ENCODE results near the gene RPL13A.

The RPL13A gene

DNA sequence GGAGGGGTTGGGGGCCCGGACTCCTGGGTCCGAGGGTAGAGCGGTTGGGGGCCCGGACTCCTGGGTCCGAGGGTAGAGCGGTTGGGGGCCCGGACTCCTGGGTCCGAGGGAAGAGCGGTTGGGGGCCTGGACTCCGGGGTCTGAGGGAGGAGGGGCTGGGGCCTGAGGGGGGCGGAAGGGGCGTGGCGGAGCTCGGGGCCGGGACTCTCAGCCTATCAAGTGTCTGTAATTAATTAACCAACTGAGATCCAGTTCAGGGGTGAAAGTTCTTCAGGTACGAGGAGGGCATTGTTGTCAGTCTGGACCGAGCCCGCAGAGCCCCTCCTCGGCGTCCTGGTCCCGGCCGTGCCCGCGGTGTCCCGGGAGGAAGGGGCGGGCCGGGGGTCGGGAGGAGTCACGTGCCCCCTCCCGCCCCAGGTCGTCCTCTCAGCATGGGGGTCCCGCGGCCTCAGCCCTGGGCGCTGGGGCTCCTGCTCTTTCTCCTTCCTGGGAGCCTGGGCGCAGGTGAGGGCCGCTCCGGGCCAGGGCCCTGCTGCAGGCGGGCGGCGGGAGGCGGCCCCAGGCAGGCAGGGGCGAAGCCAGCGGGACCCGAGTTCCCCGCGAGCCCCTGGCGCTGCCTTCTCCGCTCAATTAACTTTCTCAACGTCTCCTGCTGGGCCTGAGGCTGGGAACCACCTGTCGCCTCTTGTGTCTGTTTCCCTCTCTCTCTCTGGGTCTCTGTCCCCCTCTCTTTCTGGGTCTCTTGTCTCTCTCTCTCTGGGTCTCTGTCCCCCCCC lies 25.8 kb downstream of the RPL13A start:
- peak; percentile 36 to 40 for DNase-seq

DNA sequence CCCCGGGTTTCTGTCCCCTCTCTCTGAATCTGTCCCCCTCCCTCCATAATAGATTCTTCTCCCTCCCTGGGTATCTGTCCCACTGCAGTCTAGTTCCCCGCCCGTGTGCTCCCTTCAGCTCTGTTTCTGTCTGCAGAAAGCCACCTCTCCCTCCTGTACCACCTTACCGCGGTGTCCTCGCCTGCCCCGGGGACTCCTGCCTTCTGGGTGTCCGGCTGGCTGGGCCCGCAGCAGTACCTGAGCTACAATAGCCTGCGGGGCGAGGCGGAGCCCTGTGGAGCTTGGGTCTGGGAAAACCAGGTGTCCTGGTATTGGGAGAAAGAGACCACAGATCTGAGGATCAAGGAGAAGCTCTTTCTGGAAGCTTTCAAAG lies 26.3 kb downstream of the RPL13A start:
- DNase-seq = no peak

DNA sequence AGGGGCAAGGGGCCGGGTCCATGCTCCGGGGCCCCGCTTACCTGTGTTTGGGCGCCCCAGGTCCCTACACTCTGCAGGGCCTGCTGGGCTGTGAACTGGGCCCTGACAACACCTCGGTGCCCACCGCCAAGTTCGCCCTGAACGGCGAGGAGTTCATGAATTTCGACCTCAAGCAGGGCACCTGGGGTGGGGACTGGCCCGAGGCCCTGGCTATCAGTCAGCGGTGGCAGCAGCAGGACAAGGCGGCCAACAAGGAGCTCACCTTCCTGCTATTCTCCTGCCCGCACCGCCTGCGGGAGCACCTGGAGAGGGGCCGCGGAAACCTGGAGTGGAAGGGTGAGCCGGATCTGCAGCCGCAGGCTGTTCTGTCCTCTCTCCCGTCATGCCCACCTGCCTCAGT lies 26.7 kb downstream of the RPL13A start:
- DNase-seq = no peak

DNA sequence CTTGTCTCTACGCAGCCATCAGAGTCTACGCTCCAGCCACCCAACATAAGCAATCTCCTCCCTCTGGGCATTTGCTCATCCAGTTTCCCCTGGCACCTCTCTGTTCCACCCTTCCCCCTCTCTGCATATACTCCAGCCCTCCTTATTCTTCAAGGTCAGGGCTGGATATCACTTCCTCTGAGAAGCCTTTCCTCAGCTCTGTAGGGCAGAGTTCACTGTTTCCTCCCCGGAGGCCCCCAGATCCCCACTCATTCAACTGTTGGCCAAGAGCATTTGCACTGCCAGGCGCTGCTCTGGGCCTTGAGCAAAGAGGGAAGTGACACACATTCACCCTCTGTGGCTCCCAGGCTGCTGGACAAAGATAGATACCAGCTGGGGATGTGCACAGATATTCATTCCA lies 28.4 kb downstream of the RPL13A start:
- DNase-seq = peak in 1 of 2 donors; percentile 61

DNA sequence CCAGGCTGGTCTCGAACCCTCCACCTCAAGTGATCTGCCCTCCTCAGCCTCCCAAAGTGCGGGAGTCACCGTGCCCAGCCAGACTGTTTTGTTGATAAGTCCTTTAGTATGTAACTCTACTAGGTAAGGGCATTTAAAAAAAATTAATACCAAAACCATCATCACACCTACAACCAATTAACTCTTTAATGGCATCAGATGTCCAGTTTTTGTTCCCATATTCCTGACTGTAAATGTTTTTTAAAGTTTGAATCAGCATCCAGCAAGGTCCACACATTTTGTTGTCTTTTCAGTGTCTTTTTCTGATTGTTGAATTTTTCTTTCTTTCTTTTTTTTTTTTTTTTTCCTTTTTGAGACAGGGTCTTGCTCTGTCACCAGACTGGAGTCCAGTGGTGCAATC lies 30.6 kb downstream of the RPL13A start:
- DNase-seq = no peak

DNA sequence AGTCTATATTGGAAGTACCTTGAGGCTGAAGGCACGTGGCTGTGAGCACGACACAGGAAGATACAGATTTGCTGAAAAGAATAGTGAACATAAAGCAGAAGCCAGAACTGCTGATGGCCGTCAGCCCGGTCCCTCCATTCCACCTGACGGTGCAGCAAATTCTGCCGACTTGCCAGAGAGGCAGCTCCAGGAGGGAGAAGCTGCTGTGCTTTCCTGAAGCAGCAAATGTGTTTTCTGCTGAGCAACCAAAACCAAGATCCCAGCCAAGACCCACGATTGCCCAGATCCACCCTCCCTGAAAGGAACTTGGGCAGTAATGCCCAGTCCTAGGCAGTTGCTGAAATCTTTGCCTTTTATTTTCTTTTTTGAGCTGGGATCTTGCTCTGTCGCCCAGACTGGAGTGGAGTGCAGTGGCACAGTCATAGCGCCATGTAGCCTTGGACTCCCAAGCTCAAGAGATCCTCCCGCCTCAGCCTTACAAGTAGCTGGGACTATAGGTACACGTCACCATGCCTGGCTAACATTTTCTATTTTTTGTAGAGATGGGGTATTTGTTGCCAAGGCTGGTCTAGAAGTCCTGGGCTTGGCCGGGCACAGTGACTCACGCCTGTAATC lies 33.4 kb downstream of the RPL13A start:
- DNase-seq = no peak

DNA sequence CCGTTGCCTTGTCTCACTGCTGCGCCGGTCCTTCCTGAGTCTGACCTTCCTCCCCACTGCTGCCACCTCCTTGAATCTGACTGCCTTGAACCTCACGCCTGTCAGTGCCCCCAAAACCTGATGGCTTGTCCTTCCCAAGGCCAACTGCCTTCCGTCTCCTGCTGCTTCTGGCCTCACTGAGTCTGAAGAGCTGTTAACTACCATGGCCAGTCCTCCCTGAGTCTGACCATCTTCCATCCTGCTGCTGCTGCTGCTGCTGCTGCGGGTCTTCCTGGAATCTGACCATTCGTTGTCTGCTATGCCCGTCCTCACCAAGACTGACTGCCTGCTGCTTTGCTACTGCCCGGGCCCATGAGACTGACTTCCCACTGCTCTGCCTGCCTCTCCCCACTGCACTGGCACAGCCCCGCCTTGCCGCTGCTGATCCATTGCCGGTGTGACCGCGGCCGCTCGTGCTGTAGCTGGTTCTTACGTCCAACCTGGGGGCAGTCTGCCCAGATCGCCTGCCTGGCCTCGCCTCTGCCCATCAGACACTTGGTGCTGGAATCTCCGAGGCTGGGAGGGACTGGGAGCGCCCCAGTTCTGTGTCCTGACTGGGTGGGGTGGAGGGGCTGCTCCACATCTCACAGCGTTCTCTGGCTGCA lies 37.5 kb downstream of the RPL13A start:
- no peak for DNase-seq

DNA sequence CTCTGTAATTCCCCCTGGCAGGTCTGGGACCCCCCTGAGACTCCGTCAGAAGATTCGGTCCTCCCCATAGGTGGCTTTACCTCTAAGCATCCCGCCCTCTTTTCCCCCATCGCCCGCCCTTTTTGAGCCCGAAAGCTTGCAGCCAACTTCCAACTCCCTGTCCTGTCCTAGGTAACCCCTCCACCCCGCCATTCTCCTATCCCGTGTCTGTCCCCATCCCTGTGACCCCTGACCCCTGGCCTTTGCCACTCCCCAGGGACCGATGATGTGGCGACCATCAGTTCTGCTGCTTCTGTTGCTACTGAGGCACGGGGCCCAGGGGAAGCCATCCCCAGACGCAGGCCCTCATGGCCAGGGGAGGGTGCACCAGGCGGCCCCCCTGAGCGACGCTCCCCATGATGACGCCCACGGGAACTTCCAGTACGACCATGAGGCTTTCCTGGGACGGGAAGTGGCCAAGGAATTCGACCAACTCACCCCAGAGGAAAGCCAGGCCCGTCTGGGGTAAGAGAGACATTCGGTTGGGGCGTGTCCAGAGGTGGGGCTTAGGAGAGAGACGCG lies 40.9 kb downstream of the RPL13A start:
- no peak for DNase-seq

DNA sequence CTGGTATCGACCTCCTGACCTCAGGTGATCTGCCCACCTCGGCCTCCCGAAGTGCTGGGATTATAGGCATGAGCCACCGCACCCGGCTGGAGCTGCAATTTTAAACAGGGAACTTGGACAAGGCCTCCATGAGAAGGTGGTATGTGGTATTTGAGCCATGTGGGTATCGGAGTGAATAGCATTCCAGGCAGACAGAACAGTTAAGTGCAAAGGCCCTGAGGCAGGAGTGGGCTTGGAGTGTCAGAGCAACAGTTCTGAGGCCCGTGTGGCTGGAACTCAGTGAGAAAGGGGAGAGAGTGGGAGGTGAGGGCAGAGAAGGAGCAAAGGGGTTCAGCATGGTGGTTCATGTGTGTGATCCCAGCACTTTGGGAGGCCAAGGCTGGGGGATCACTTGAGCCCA lies 43.3 kb downstream of the RPL13A start:
- no peak for DNase-seq

DNA sequence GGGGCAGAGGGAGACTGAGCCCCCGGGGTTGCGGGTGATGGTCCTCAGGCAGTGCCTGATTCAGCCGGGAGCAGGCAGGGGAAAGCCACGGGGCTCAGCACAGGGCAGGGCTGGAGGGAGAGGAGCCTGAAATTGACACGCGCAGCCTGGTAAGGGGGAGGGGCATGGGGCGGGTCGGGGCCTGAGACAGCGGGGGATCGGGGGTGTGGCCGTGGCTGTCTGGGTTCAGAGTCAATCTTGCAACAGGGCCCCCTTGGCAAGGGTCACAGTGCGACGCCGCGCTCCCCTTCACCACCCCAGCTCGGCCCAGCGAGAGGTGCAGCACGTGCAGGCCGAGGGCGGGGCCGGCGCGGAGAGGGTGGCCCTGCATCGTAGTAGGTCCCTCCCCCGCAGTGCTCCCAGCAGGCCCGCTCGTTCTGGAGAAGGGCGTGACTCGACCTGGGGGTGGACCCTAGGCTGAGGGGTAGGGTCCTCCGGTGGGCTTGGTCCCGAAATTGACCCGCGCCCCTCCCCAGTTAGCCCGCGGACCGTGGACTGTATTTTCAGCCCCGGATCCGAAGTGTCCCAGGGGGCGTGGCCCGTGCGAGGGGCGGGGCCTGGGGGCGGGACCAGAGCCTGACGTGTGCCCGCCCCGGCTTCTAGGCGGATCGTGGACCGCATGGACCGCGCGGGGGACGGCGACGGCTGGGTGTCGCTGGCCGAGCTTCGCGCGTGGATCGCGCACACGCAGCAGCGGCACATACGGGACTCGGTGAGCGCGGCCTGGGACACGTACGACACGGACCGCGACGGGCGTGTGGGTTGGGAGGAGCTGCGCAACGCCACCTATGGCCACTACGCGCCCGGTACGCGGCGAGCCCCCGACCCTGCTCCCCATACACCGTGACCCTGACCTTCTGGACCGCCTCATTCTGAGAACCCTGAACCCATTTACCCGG lies 46.4 kb downstream of the RPL13A start:
- DNase-seq = peak; percentile 84 to 85

DNA sequence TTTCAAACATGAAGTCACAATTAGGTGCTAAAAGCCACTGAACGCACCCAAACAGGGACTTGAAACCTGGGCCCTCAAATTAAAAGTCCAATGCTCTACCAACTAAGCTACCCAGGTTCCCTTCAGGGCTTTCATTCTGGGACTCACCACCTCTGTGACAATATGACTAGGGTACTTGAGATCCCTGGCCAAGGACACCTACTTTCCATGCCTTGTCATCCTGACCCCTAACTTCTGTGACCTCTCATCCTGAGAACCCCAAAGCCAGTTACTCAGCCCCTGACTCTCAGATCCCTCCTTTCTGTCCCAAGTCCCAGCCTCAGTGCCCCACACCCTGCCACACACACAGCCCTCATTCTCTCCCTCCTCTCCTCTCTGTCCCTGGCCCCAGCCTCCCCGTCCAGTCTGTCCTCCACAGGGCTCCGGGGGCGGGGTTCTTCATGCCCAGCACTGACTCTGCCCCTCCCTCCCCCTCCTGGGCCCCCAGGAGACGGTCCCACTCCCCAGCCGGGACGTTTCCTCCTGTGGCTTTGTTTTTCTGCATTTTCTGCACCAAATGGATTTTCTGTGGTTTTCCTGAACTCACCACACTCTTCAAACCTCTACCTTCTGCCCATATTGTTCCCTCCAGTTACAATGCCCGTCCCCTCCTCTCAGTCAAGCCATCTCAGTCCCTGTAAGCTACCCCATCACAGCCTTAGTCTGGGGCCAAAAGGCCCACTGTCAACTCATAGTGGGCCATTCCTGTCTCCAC lies 47.4 kb downstream of the RPL13A start:
- DNase-seq = no peak

DNA sequence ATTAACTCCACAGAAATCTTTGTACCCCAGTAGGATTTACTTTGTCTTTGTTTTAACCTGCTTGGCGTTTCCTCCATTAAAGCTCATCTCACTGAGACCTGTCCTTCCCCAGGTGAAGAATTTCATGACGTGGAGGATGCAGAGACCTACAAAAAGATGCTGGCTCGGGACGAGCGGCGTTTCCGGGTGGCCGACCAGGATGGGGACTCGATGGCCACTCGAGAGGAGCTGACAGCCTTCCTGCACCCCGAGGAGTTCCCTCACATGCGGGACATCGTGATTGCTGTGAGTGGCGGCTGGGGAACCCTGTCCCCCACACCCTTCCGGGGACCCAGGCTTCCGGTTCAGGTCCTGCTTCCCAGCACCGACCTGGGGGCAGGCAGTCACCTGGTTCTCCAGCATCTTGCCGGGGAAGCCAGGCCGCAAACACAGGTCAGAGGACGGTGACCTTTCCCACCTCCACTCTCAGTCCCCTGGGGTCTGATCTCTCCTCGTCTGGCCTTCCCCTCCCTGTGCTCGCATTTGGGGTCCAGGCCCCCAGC lies 49.6 kb downstream of the RPL13A start:
- no peak for DNase-seq

DNA sequence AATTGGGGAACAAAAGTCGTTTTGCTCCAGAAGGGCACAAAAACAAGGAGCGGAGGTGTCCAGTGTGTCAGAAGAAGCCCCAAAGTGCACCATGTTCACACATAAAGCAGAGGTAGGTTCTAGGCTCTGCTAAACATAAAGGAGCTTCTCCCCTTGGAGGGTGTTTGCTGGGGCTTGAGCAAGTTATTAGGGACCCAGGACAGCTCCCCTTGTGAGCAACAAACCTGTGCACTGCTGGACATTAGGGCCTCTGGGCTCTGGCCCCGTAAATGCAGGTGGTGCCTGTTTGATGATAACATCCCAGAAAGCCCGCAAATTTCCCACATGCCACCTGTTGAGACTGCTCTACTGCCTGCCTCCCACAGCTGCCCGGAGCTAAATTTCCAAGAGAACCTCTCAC lies 51.2 kb downstream of the RPL13A start:
- DNase-seq = no peak

DNA sequence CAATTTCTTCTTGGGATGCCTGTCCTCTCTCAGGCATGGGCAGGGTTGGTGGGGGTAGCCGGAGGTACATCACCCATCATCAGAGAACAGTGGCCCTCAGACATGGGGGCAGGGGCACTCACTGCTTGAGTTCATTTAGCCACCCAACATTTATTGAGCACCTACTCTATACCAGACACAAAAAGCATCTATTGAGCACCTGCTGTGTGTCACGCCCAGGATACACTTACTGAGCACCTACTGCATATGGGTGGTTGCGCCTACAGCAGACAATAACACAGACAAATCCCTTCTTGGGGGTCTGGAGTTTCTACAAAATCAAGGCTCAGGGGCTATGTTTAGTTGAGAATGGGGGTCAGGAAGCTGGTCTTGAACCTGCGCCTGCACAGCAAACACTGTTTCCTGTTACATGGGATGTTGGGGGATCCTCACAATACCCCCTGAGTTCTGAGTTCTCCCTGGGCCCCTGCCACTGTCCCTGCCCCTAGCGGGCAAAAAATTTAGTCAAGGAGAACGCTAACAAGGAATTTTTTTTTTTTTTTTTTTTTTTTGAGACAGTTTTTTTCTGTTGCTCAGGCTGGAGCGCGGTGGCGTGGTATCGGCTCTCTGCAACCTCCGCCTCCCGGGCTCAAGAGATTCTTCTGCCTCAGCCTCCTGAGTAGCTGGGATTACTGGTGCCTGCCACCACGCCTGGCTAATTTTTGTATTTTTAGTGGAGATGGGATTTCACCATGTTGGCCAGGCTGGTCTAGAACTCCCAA lies 52.0 kb downstream of the RPL13A start:
- DNase-seq = no peak
